GM12878 (cell line): ENCODE measurements around the gene ZNF827. TPM values are rescaled to one million over a fixed set of nuclear protein-coding genes. Genes with fewer than 3 reads are reported as not detected.

ENCODE experiments used
- ATAC-seq: fragments of 200-7000 bp; cut with Tn5 transposase; 3 replicates; pipeline ENCODE4 v1.9.1; 2020; ENCODE audit warnings: mild to moderate bottlenecking, moderate library complexity
- BruUV-seq: library from RNA; stranded (reverse); fragments of 400-500 nt; replicated peaks from 2 replicates; lab custom pipeline; 2021; lab: Mats Ljungman, UMichigan
- CTCF ChIA-PET: fragments of 300-600 bp; sonication (Branson Sonifier 250); formaldehyde crosslinking; extraction: SDS; loops from one replicate; lab custom pipeline; 2021; ENCODE audit warnings: inconsistent platforms; lab: Yijun Ruan, JAX
- POLR2A ChIA-PET: fragments of 350-600 bp; formaldehyde crosslinking; extraction: SDS; loops from one replicate; lab custom pipeline; 2021; ENCODE audit warnings: inconsistent platforms; lab: Charles Lee
- RAD21 ChIA-PET: fragments of 300-600 bp; sonication (Branson Sonifier 250); formaldehyde crosslinking; loops from one replicate; lab custom pipeline; 2023; ENCODE audit warnings: antibody characterized with exemption; ENCODE audit not compliant: unreplicated experiment; lab: Charles Lee
- SMC1A ChIA-PET: fragments of 300-600 bp; sonication (Branson Sonifier 250); formaldehyde crosslinking; loops from one replicate; lab custom pipeline; 2023; ENCODE audit not compliant: unreplicated experiment, uncharacterized antibody; lab: Charles Lee
- DNase-seq: peaks from one replicate; pipeline ENCODE4 v3.0.0-alpha.2; 2011; ENCODE audit warnings: low read depth, low spot score
- FAIRE-seq: peaks from 3 replicates; lab custom pipeline; 2011; peaks lifted over from hg19 to GRCh38; lab: Jason Lieb, UNC
- H2AFZ ChIP-seq: 2 replicates; pipeline ENCODE4 v1.6.0; 2011; ENCODE audit warnings: low read depth, low read length, control low read depth; ENCODE audit not compliant: control insufficient read depth
- H3K27ac ChIP-seq: 2 replicates; pipeline ENCODE4 v1.5.1; 2011; ENCODE audit warnings: control low read depth; ENCODE audit not compliant: control insufficient read depth, insufficient read depth
- H3K27me3 ChIP-seq, 2 experiments: replicated peaks in 1 of 2; 2 replicates each; pipeline versions ENCODE4 v1.6.0 to v1.6.1; 2011; ENCODE audit warnings: low read length in 1 of 2; ENCODE audit not compliant: control insufficient read depth in 2 of 2, insufficient read depth in 2 of 2
- H3K36me3 ChIP-seq, 2 experiments: 2 replicates each; pipeline ENCODE4 v1.5.1; 2011; ENCODE audit warnings: low read length in 1 of 2; ENCODE audit not compliant: control insufficient read depth in 2 of 2, insufficient read depth in 2 of 2
- H3K4me1 ChIP-seq: 2 replicates; pipeline ENCODE4 v1.6.1; 2011; ENCODE audit warnings: mild to moderate bottlenecking, low read length, moderate library complexity, mixed read lengths; ENCODE audit not compliant: control insufficient read depth, insufficient read depth
- H3K4me2 ChIP-seq: 2 replicates; pipeline ENCODE4 v1.6.0; 2011; ENCODE audit warnings: control low read depth; ENCODE audit not compliant: control insufficient read depth, insufficient read depth
- H3K4me3 ChIP-seq: fragments of 200-600 bp; sonication (generic); 2 replicates; pipeline ENCODE4 v1.5.1; 2016
- H3K79me2 ChIP-seq: 2 replicates; pipeline ENCODE4 v1.6.0; 2011; ENCODE audit warnings: low read length; ENCODE audit not compliant: control insufficient read depth, insufficient read depth
- H3K9ac ChIP-seq: 2 replicates; pipeline ENCODE4 v1.8.0; 2011; ENCODE audit warnings: low read length, control low read depth, mixed read lengths; ENCODE audit not compliant: control insufficient read depth, insufficient read depth
- H3K9me3 ChIP-seq: replicated peaks from 3 replicates; pipeline ENCODE4 v1.5.1; 2011; ENCODE audit warnings: mild to moderate bottlenecking, low read length; ENCODE audit not compliant: control insufficient read depth, insufficient read depth
- H4K20me1 ChIP-seq: 2 replicates; pipeline ENCODE4 v1.6.0; 2011; ENCODE audit not compliant: control insufficient read depth, insufficient read depth
- IRF3 ChIP-seq: fragments of 450-650 bp; IDR thresholded peaks from 2 replicates; pipeline ENCODE4 v1.6.1; 2014; ENCODE audit warnings: mild to moderate bottlenecking
- KDM1A ChIP-seq: fragments of 200-600 bp; sonication (generic); IDR thresholded peaks from 2 replicates; pipeline ENCODE4 v1.6.1; 2016; ENCODE audit warnings: borderline replicate concordance
- NBN ChIP-seq: fragments of 450-650 bp; IDR thresholded peaks from 2 replicates; pipeline ENCODE4 v1.6.1; 2016
- POLR2A ChIP-seq: IDR thresholded peaks from 2 replicates; pipeline ENCODE4 v1.6.1; 2011; ENCODE audit warnings: low read depth, mild to moderate bottlenecking, low read length
- RCOR1 ChIP-seq: conservative IDR thresholded peaks from 2 replicates; pipeline ENCODE4 v1.6.1; 2012; ENCODE audit warnings: low read depth, low read length, improper control_type of control experiment
- REST ChIP-seq: IDR thresholded peaks from 2 replicates; pipeline ENCODE4 v1.6.1; 2012; ENCODE audit warnings: mild to moderate bottlenecking, low read depth, low read length
- SIX5 ChIP-seq: IDR thresholded peaks from 2 replicates; pipeline ENCODE4 v1.6.1; 2011; ENCODE audit warnings: mild to moderate bottlenecking, low read depth, low read length, moderate library complexity; ENCODE audit not compliant: severe bottlenecking
- SREBF2 ChIP-seq: IDR thresholded peaks from 2 replicates; pipeline ENCODE4 v1.6.1; 2012; ENCODE audit warnings: mild to moderate bottlenecking, low read length
- STAT3 ChIP-seq: IDR thresholded peaks from 2 replicates; pipeline ENCODE4 v1.6.1; 2011; ENCODE audit warnings: low read depth, low read length, improper control_type of control experiment
- TCF7 ChIP-seq: IDR thresholded peaks from 2 replicates; pipeline ENCODE4 v1.6.1; 2014; ENCODE audit warnings: antibody characterized with exemption, borderline replicate concordance
- WRNIP1 ChIP-seq: IDR thresholded peaks from 2 replicates; pipeline ENCODE4 v1.6.1; 2011; ENCODE audit warnings: low read depth, low read length, improper control_type of control experiment, borderline replicate concordance
- ZNF24 ChIP-seq: fragments of 450-650 bp; IDR thresholded peaks from 2 replicates; pipeline ENCODE4 v1.6.1; 2017; ENCODE audit warnings: antibody characterized with exemption, mild to moderate bottlenecking
- ZZZ3 ChIP-seq: IDR thresholded peaks from 2 replicates; pipeline ENCODE4 v1.6.1; 2011; ENCODE audit warnings: low read depth; ENCODE audit not compliant: control insufficient read depth, insufficient read length
- WGBS: methylation state at CpG from one replicate; pipeline ENCODE4 v1.1.6; 2016; ENCODE audit warnings: low lambda C conversion rate; ENCODE audit not compliant: insufficient replicate concordance, insufficient coverage; ENCODE audit errors: missing lambda C conversion rate; 5-methylcytosine and 5-hydroxymethylcytosine counted together
- in situ Hi-C: fragments of 300-500 bp; cut with MboI; formaldehyde crosslinking; loops from 9 replicates; pipeline ENCODE4 v1.14.3; 2018; ENCODE audit warnings: mixed read lengths
- intact Hi-C: fragments of 100-400 bp; cut with micrococcal nuclease; formaldehyde crosslinking; loops from one replicate; pipeline ENCODE4 v1.14.2; 2022; ENCODE audit not compliant: unreplicated experiment
- polyA plus RNA-seq, 11 experiments: library from polyadenylated mRNA; depleted of rRNA in 4 of 11; unstranded in 6 of 11; stranded (reverse) in 5 of 11; fragments of >200 nt; fragmentation: Nextera tagmentation in 4 of 11; fragmentation: Illumina TruSeq in 1 of 11; extraction: Ambion mirVana in 4 of 11; extraction: Trizol in 1 of 11; gene quantifications; 1 replicate in 1 of 11; 2 replicates in 10 of 11; pipeline versions ENCODE4 v1.2.1 to v1.2.3, GENCODE V29; 2011 to 2016; ENCODE audit warnings: inconsistent platforms in 2 of 11, missing spikeins in 2 of 11, low read depth in 1 of 11
- total RNA-seq, 4 experiments: library from RNA; depleted of rRNA in 3 of 4; stranded (reverse); fragments of >200 nt in 3 of 4; fragmentation: Illumina TruSeq in 1 of 4; extraction: Trizol in 1 of 4; gene quantifications; 2 replicates each; pipeline versions ENCODE4 v1.2.1 to v1.2.3, GENCODE V29; 2013 to 2021

The ZNF827 gene
- total and polyA plus RNA-seq, 10 of the 15 experiments (the other 5 are each of a cell fraction or from before 2014, with no cell fraction given), result 3.8 to 31.5 (median 13.6) TPM

- 81% methylated on average over 1 of the region's 1 CpG for WGBS
- Histone ChIP-seq H2AFZ (no peak overlapping the region), H3K36me3 (no peaks in the 10 kb centered on the region), H3K4me3 (no peak overlapping the region), H3K27me3 (no peaks in the 10 kb centered on the region), H3K9ac (no peak overlapping the region), H4K20me1 (no peaks in the 10 kb centered on the region), H3K4me1 (no peaks in the 10 kb centered on the region), H3K4me2 (no peak overlapping the region), H3K27ac (no peak overlapping the region), H3K9me3 (no peaks in the 10 kb centered on the region; the same call in 2 of the 3 replicates), H3K79me2 (no peaks in the 10 kb centered on the region)
- TF ChIP-seq POLR2A (no peak), ZZZ3 (no peak), KDM1A (no peak), REST (no peak), TCF7 (no peak), RCOR1 (no peak), ZNF24 (no peak), STAT3 (no peak), IRF3 (no peak), NBN (no peak), SREBF2 (no peak), SIX5 (no peak), WRNIP1 (no peak)
- no TSS peak for BruUV-seq
- DNase-seq (no peak), ATAC-seq (no peak), FAIRE-seq (no peak)
- in situ Hi-C loops, result loop anchor here (25.0 kb wide), 1 partner anchor 955 kb away; no protein-coding TSS in a partner anchor
- intact Hi-C loops, result loop anchor here (2.0 to 5.0 kb wide), 3 partner anchors 140 to 959 kb away; partner anchors contain the start of gene LSM6
- ChIA-PET RAD21 (no interaction called here), SMC1A (interaction anchor here (2.4 kb wide), 1 partner anchor 15 kb away, joined by 8 read pairs; no protein-coding TSS in a partner anchor), POLR2A (no interaction called here), CTCF (interaction anchor here (0.7 to 1.2 kb wide), 4 partner anchors 11 to 138 kb away, joined by 3 read pairs; no protein-coding TSS in a partner anchor)
Measured at GRCh38 chr4:145957302-145957701, 18.7 kb upstream of the ZNF827 start.
